Left ventricle myocardium inferior (tissue), 1 donor: Measurements from ENCODE around the gene PROM2. TPM values are rescaled to one million over a fixed set of nuclear protein-coding genes. Genes with fewer than 3 reads are reported as not detected.

Source experiments
- DNase-seq: peaks from one replicate; pipeline ENCODE4 v3.0.0-alpha.2; 2020
- H3K27ac ChIP-seq: fragments of 200-600 bp; replicated peaks from 2 replicates; pipeline ENCODE4 v1.8.0; 2021
- H3K27me3 ChIP-seq: fragments of 200-600 bp; 2 replicates; pipeline ENCODE4 v1.8.0; 2021; ENCODE audit warnings: low read depth
- H3K36me3 ChIP-seq: fragments of 200-600 bp; 2 replicates; pipeline ENCODE4 v1.8.0; 2021
- H3K4me1 ChIP-seq: fragments of 200-600 bp; 2 replicates; pipeline ENCODE4 v1.8.0; 2021
- H3K4me3 ChIP-seq: fragments of 200-600 bp; 2 replicates; pipeline ENCODE4 v1.8.0; 2021; ENCODE audit warnings: mild to moderate bottlenecking, moderate library complexity
- H3K9me3 ChIP-seq: fragments of 200-600 bp; replicated peaks from 2 replicates; pipeline ENCODE4 v1.8.0; 2021
- intact Hi-C: fragments of 100-400 bp; cut with micrococcal nuclease; formaldehyde crosslinking; loops from one replicate; pipeline ENCODE4 v1.11.0; 2022
- total RNA-seq: library from RNA; stranded (reverse); fragmentation: NEBNext Ultra II Directional; extraction: Animal tissue kit (Norgen Biotek cat#: 25700); gene quantifications from one replicate; pipeline ENCODE4 v1.2.1, GENCODE V29; 2021
- TF ChIP-seq, protein P1 (sequence below): fragments of 200-600 bp; IDR thresholded peaks from 2 replicates; pipeline ENCODE4 v1.8.0; 2021; ENCODE audit warnings: antibody characterized with exemption, mild to moderate bottlenecking, borderline replicate concordance
- donor health status: DM: no; HTN: yes; CAD: no; lungs with severe emphysema.

The PROM2 gene
- total RNA-seq, 1 donor from 2014 or later: 1.4 TPM

DNA sequence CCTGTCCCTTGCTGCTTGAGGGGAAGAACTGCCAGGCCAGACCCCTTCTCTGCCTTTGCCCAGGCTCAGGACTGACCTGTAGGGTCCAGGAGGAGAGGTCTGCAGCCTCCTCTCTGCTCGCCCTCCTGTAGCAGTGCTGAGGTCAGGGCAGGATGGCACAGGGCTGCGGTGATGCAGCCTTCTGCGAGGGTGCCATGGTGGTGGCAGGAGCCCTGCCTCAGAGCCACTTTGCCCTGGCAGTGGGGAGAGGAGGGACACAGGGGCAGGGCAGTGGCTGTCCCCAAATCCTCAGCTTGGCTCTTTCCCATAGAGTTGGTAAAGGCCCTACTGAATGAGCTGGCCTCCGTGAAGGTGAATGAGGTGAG, 884 bp downstream of the PROM2 start:
- H3K27me3 ChIP-seq: no peaks in the 10 kb centered on the region
- H3K9me3 ChIP-seq: no peaks in the 10 kb centered on the region
- no peak overlapping the region for H3K4me3 ChIP-seq
- no peak for DNase-seq
- intact Hi-C loops: no loop called here
- H3K27ac ChIP-seq: no peak overlapping the region
- H3K36me3 ChIP-seq: no peaks in the 10 kb centered on the region
- TF ChIP-seq, protein P1, sequence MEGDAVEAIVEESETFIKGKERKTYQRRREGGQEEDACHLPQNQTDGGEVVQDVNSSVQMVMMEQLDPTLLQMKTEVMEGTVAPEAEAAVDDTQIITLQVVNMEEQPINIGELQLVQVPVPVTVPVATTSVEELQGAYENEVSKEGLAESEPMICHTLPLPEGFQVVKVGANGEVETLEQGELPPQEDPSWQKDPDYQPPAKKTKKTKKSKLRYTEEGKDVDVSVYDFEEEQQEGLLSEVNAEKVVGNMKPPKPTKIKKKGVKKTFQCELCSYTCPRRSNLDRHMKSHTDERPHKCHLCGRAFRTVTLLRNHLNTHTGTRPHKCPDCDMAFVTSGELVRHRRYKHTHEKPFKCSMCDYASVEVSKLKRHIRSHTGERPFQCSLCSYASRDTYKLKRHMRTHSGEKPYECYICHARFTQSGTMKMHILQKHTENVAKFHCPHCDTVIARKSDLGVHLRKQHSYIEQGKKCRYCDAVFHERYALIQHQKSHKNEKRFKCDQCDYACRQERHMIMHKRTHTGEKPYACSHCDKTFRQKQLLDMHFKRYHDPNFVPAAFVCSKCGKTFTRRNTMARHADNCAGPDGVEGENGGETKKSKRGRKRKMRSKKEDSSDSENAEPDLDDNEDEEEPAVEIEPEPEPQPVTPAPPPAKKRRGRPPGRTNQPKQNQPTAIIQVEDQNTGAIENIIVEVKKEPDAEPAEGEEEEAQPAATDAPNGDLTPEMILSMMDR: no peak
- no peaks in the 10 kb centered on the region for H3K4me1 ChIP-seq

GRCh38 chr2:95275601-95276243, 1.5 kb downstream of the PROM2 start:
- Histone ChIP-seq H3K4me3 (no peak overlapping the region), H3K27me3 (no peaks in the 10 kb centered on the region), H3K9me3 (no peaks in the 10 kb centered on the region), H3K27ac (no peak overlapping the region), H3K4me1 (no peaks in the 10 kb centered on the region), H3K36me3 (no peaks in the 10 kb centered on the region)
- no peak for DNase-seq
- intact Hi-C loops: no loop called here
- TF ChIP-seq, protein P1: no peak

DNA sequence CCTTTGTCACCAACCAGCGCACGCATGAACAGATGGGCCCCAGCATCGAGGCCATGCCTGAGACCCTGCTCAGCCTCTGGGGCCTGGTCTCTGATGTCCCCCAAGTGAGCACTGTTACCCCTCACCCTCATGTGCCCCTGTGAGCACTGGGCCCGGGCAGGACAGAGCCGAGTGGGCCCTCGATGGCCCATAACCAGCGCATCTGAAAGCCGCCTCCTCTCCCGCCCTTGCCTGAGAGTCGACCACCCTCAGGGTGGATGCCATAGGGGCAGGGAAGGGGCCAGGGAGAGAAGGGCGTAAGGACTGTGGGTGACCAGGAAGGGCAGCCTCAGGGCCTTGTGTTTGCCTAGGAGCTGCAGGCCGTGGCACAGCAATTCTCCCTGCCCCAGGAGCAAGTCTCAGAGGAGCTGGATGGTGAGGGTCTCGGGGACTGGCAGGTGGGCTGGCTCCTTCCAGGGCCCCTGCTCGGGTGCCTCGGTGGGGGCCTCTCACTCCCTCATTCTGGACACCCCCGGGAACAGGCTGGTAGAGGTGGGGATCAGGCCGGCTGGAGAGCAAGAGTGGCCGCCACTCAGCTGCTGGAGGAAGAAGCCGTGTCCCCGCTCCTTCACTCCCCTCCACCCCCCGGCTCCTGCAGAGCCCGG, 2.1 kb downstream of the PROM2 start:
- no peaks in the 10 kb centered on the region for H3K9me3 ChIP-seq
- no peaks in the 10 kb centered on the region for H3K36me3 ChIP-seq
- no peak for DNase-seq
- no peak overlapping the region for H3K27ac ChIP-seq
- H3K4me3 ChIP-seq: no peak overlapping the region
- intact Hi-C loops: no loop called here
- no peaks in the 10 kb centered on the region for H3K4me1 ChIP-seq
- no peaks in the 10 kb centered on the region for H3K27me3 ChIP-seq
- TF ChIP-seq, protein P1: no peak

DNA sequence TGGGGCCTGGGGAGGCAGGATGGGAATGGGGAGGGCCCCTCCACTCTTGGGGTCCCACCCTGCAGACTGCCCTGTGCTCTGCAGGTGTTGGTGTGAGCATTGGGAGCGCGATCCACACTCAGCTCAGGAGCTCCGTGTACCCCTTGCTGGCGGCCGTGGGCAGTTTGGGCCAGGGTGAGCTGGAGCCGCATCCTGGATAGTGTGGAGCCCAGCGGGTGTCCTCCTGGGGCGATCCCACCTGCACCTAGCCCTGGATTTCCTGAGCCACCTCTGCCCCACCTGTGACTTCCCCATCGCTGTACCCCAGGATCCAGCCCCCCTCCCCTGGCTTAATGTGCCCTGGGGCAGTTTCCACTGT, 2.6 kb downstream of the PROM2 start:
- intact Hi-C loops: no loop called here
- TF ChIP-seq, protein P1: no peak
- Histone ChIP-seq H3K4me3 (no peak overlapping the region), H3K4me1 (no peaks in the 10 kb centered on the region), H3K27ac (no peak overlapping the region), H3K36me3 (no peaks in the 10 kb centered on the region), H3K9me3 (no peaks in the 10 kb centered on the region), H3K27me3 (no peaks in the 10 kb centered on the region)
- DNase-seq: no peak

- intact Hi-C loops: no loop called here
- TF ChIP-seq, protein P1: no peak
- no peaks in the 10 kb centered on the region for H3K27me3 ChIP-seq
- no peaks in the 10 kb centered on the region for H3K36me3 ChIP-seq
- no peaks in the 10 kb centered on the region for H3K4me1 ChIP-seq
- no peak overlapping the region for H3K27ac ChIP-seq
- no peak overlapping the region for H3K4me3 ChIP-seq
- H3K9me3 ChIP-seq: no peaks in the 10 kb centered on the region
- DNase-seq: peak; percentile 5
Observed at GRCh38 chr2:95277246-95277906, 3.1 kb downstream of the PROM2 start.
